Left hindlimb (tissue), 1 donor: ENCODE measurements around the gene ACTL10.
A peak's percentile ranks its signal among the peaks of the same experiment; 100 is the strongest.

ENCODE experiments used
- DNase-seq: peaks from one replicate; pipeline ENCODE4 v3.0.0-alpha.2; 2018

ACTL10 gene

GRCh38 chr20:33664085-33664761, 2.5 kb upstream of the ACTL10 start:
- no peak for DNase-seq

- no peak for DNase-seq
Measured at GRCh38 chr20:33664762-33665144, 2.0 kb upstream of the ACTL10 start.

GRCh38 chr20:33667245-33667675, 517 bp downstream of the ACTL10 start:
- no peak for DNase-seq

GRCh38 chr20:33667676-33668465, 1.1 kb downstream of the ACTL10 start:
- peak; percentile 84 for DNase-seq

GRCh38 chr20:33668466-33669155, 1.9 kb downstream of the ACTL10 start:
- DNase-seq = no peak

- no peak for DNase-seq
Measured at GRCh38 chr20:33669224-33669623, 2.5 kb downstream of the ACTL10 start.

GRCh38 chr20:33669873-33670640, 3.3 kb downstream of the ACTL10 start:
- no peak for DNase-seq

- no peak for DNase-seq
Measured at GRCh38 chr20:33670715-33671499, 4.2 kb downstream of the ACTL10 start.

GRCh38 chr20:33671573-33672288, 5.0 kb downstream of the ACTL10 start:
- DNase-seq = peak; percentile 24

GRCh38 chr20:33672426-33673113, 5.8 kb downstream of the ACTL10 start:
- no peak for DNase-seq

GRCh38 chr20:33673114-33673409, 6.3 kb downstream of the ACTL10 start:
- DNase-seq = no peak

GRCh38 chr20:33673410-33674293, 6.9 kb downstream of the ACTL10 start:
- DNase-seq = no peak

GRCh38 chr20:33674294-33675135, 7.8 kb downstream of the ACTL10 start, which contains the start of gene NECAB3:
Gene NECAB3, minus strand, starts transcription at chr20:33674428. Its CDS starts 76 bp downstream, at chr20:33674352.
- DNase-seq = peak; percentile 87

- DNase-seq = no peak
Measured at GRCh38 chr20:33675136-33675959, 8.6 kb downstream of the ACTL10 start.

- DNase-seq = no peak
Measured at GRCh38 chr20:33676121-33676520, 9.4 kb downstream of the ACTL10 start.

- no peak for DNase-seq
Measured at GRCh38 chr20:33676652-33677645, 10.2 kb downstream of the ACTL10 start.
